K562 (cell line): ENCODE measurements around the gene BTAF1. TPM values are rescaled to one million over a fixed set of nuclear protein-coding genes. Genes with fewer than 3 reads are reported as not detected.

Source experiments
- ARID4B ChIP-seq: sonication (generic); formaldehyde crosslinking; IDR thresholded peaks from 2 replicates; pipeline ENCODE4 v1.8.0; 2022; ENCODE audit warnings: mild to moderate bottlenecking, missing genetic modification reagents
- GATAD2A ChIP-seq: fragments of 450-650 bp; IDR thresholded peaks from 2 replicates; pipeline ENCODE4 v1.6.1; 2017
- KLF1 ChIP-seq: fragments of 450-650 bp; IDR thresholded peaks from 2 replicates; pipeline ENCODE4 v1.6.1; 2016; ENCODE audit warnings: missing genetic modification characterization, missing compliant biosample characterization
- MGA ChIP-seq: fragments of 450-650 bp; IDR thresholded peaks from 2 replicates; pipeline ENCODE4 v1.6.1; 2016; ENCODE audit warnings: mild to moderate bottlenecking, moderate library complexity
- MYBL2 ChIP-seq, 2 experiments: fragments of 450-650 bp in 1 of 2; sonication (generic) in 1 of 2; formaldehyde crosslinking in 1 of 2; IDR thresholded peaks; 2 replicates each; pipeline versions ENCODE4 v1.6.1 to v1.8.1; 2017 to 2022; ENCODE audit warnings: borderline replicate concordance in 1 of 2, inconsistent platforms in 1 of 2, low read depth in 1 of 2, mild to moderate bottlenecking in 1 of 2, missing genetic modification reagents in 1 of 2, moderate library complexity in 1 of 2
- MYC ChIP-seq, 2 experiments: fragments of 250-450 bp in 1 of 2; sonication (Bioruptor Pico) in 1 of 2; IDR thresholded peaks; 2 replicates each; pipeline versions ENCODE4 v1.5.1 to v1.6.1; 2012 to 2021; ENCODE audit warnings: low read depth in 2 of 2, borderline replicate concordance in 1 of 2, improper control_type of control experiment in 1 of 2, low read length in 1 of 2, mild to moderate bottlenecking in 1 of 2, moderate library complexity in 1 of 2
- TAF7 ChIP-seq: fragments of 450-650 bp; IDR thresholded peaks from 2 replicates; pipeline ENCODE4 v1.6.1; 2016; ENCODE audit warnings: missing genetic modification characterization, missing compliant biosample characterization
- ZNF121 ChIP-seq: sonication (generic); formaldehyde crosslinking; conservative IDR thresholded peaks from 2 replicates; pipeline ENCODE4 v1.8.0; 2022; ENCODE audit warnings: missing genetic modification reagents
- ZSCAN29 ChIP-seq: fragments of 450-650 bp; IDR thresholded peaks from 2 replicates; pipeline ENCODE4 v1.6.1; 2017
- polyA plus RNA-seq, 8 experiments: library from polyadenylated mRNA; depleted of rRNA in 4 of 8; stranded (reverse) in 5 of 8; unstranded in 3 of 8; fragments of >200 nt; fragmentation: Nextera tagmentation in 2 of 8; fragmentation: Illumina TruSeq in 1 of 8; extraction: Ambion mirVana in 2 of 8; extraction: Trizol in 1 of 8; gene quantifications; 2 replicates each; pipeline versions ENCODE4 v1.2.1 to v1.2.3, GENCODE V29; 2011 to 2014; ENCODE audit warnings: inconsistent platforms in 1 of 8, missing spikeins in 1 of 8
- total RNA-seq, 7 experiments: library from RNA; depleted of rRNA in 6 of 7; stranded (reverse); fragments of >200 nt in 6 of 7; fragmentation: Illumina TruSeq in 2 of 7; extraction: Trizol in 2 of 7; gene quantifications; 2 replicates each; pipeline versions ENCODE4 v1.2.1 to v1.2.3, GENCODE V29; 2011 to 2021; ENCODE audit warnings: low replicate concordance in 1 of 7

The BTAF1 gene
- total and polyA plus RNA-seq, 9 of the 15 experiments (the other 6 are each of a cell fraction or from before 2014, with no cell fraction given), result 6.6 to 70.7 (median 30.5) TPM

GRCh38 chr10:91901784-91902677 is 21.5 kb upstream of the BTAF1 start (continued):
- TF ChIP-seq MGA (peak; percentile 47), TAF7 (no peak), ZNF121 (CRISPR knock-in tag) (no peak), GATAD2A (no peak), KLF1 (tag) (no peak), ARID4B (CRISPR knock-in tag) (no peak), ZSCAN29 (no peak), MYBL2 (IDR thresholded peaks at IDR 0.05; ENCODE audit: low read depth) (no peak), MYBL2 (CRISPR knock-in tag; IDR thresholded peaks at IDR 0.05; ENCODE audit: borderline replicate concordance) (no peak), MYC (IDR thresholded peaks at IDR 0.05; ENCODE audit: low read depth, low read length) (peak; percentile 41; the same call in 1 of the 2 replicates), MYC (CRISPR knock-in tag; IDR thresholded peaks at IDR 0.05; ENCODE audit: borderline replicate concordance, low read depth) (no peak)
